HG02678 (cell line): ENCODE measurements around the gene SLC41A1.
"Not testable (repeated sequence)": the region's sequence is repeated elsewhere in the genome, so short reads cannot be mapped to it uniquely, and the experiment has no call there.

Experiments
- ATAC-seq: cut with Tn5 transposase; IDR thresholded peaks from one replicate; pipeline ENCODE4 v1.9.1; 2021; ENCODE audit warnings: mild to moderate bottlenecking, moderate library complexity; ENCODE audit not compliant: unreplicated experiment

SLC41A1 gene

DNA sequence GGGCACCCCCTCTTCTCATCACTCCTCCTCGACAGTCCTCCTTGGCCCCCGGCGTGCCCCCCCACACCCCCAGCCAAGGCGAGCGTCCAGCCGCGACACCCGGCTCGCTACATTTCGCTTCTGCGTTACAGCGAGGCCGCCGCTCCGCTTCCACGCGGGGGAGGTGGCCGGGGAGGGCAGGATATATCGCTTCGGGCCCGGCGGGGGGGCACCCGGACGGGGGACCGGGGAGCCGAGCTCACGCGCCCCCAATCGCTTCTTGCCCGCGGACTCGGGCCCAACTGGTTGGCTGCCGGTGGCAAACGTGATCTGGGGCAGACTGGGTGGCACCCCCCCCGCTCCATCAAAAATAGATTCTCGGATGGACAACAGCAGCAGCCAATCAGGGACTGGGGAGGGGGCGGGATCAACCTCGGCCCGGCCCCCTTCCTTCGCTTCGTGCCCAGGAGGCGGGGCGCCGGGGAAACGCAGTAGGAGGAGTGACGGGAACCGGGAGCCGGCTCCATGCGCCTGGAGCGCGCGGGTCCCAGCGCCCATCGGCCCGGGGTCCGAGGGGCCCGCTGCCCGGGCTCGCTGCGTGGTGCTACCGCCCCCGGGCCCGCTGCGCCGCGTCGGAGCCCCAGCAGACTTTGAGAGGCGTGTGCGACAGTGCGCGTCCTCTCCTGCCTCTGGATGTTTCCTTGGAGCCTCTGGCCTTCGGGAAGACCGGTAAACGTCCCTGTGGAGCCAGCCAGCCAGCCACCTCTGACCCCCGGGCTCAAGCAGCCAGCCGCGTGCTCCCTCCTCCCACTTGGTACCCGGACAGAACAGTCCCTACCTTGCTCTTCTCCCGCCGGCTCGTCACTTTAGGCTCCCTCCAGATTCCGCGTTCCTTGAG, at the start of gene SLC41A1:
Gene SLC41A1 (minus strand): TSS at position 321 of the 877 bp plus-strand sequence. CDS start 2,757 bp downstream, outside the sequence.
- ATAC-seq = peak; percentile 88

- ATAC-seq = no peak
Measured at GRCh38 chr1:205861540-205861939, 48.5 kb upstream of the SLC41A1 start.

GRCh38 chr1:205858141-205858961, 45.4 kb upstream of the SLC41A1 start:
- ATAC-seq = no peak

DNA sequence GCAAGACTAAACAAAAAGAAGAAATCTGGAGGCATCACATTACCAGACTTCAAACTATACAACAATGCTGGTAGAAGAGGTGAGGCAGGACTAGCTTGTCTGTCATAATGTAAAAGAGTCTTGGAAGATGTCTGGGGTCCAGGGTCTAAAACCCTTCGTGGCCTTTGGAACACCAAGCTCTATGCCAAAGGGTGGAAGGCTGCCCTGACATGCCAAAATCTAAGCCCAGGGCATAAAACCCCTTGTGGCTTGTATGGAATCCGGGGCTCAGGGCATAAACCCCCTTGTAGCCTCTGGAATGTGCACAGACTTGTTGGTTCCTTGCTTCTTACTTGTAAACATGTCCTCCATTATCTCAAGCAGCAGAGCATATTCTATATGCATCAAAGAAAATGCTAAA, 44.5 kb upstream of the SLC41A1 start:
- not testable (repeated sequence) for ATAC-seq

DNA sequence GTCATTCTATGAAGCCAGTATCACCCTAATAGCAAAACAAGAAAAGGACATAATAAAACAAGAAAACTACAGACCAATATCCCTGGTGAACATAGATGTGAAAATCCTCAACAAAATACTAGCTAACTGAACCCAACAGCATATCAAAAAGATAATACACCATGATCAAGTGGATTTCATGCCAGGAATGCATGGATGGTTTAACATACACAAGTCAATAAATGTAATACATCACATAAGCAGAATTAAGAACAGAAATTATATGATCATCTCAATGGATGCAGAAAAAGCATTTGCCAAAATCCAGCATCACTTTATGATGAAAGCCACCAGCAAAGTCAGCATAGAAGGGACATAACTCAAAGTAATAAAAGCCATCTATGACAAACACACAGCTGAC, 43.4 kb upstream of the SLC41A1 start:
- no peak for ATAC-seq

DNA sequence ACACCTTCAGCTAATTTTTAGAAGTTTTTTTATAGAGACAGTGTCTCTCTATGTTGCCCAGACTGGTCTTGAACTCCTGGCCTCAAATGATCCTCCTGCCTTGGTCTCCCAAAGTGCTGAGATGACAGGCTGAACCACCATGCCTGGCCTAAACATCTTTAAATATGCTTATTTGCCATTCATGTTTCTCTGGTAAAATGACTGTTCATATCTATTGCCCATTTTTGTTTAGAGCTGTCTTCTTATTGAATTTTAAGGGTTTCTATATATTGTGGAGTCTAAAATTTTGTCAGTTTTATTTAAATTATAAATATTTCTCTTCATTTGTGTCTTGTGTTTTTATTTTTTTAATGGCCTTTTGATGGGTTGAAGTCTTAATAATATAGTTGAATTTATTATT, 40.0 kb upstream of the SLC41A1 start:
- ATAC-seq = no peak

GRCh38 chr1:205851993-205852392, 39.0 kb upstream of the SLC41A1 start:
- ATAC-seq = no peak

DNA sequence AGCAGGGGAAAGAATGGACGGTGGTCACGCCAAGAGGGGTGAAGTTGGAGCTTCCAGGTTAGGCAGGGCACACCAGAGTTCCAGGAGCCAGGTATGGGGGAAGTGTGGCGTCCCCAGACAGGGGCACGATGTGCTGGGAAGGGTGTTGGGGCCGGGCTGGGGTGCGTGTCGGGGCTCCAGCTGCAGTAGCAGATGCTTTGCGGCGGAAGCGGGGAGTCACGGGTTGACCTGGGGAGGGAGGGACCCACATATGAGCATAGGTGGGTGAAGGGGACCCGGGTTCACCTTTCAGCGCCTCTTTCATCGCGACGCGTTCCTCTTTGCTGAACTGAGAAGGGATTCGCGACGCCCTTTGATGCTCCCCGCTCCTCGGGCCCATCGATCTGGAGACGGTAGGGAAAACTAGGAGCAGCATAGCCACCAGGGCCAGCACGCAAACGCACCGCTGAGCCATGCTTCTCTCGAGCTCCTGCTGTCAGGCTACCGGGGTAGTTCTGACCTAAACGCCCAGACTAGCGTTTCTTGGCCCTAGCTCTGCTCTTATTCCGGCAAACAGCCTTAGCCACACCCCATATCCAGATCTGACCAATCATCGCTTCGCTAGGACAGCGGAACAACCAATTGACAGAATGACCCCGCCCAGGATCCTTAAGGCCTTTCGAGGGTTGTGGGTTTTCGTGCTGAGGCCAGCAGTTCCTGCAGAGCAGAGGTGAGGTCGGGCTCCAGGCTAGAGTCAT, 36.8 kb upstream of the SLC41A1 start, which contains the start of gene PM20D1:
Gene PM20D1 (minus strand): TSS at position 514 of the 737 bp plus-strand sequence. CDS start 60 bp downstream, at position 454.
- ATAC-seq = peak; percentile 78

DNA sequence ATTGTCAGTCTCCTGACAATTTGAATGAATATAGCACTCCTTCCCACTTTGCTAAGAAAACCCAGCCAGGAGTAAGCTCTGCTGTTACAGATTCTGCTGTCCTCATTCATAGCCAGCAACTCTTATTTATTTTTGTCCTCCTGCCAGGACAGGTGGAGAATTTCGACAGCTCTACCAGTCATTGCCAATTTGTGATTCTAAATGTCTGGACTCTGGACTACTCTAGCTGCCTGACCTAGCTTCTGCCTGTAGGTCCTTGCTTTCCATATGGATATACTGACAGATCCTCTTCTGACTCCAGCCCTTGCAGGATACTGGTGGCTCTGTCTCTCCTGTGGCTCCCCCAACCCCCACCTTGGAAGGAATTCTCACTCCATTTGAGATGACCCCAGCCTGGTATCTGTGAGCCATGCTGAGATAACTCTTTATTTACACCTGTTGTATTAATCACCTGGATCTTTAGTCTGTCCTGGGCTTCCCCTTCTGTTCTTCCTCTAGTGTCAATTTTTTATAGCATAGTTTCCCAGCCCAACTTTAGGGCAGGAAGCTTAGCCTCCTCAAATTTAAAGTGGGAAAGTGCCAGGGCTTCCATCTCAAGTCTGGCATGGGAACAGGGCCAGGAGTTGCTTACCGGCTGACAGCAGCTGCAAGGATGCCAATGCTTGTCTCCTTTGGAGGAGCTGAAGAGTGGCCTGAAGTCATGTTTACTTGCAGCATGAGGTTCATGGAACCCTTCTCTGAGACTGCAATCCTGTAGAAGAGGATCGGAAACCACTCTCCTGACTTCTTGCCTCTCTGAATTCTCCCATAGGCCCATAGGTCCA, 30.2 kb upstream of the SLC41A1 start:
- no peak for ATAC-seq

GRCh38 chr1:205842229-205842628, 29.2 kb upstream of the SLC41A1 start:
- ATAC-seq = no peak

- no peak for ATAC-seq
Measured at GRCh38 chr1:205840146-205840923, 27.3 kb upstream of the SLC41A1 start.

DNA sequence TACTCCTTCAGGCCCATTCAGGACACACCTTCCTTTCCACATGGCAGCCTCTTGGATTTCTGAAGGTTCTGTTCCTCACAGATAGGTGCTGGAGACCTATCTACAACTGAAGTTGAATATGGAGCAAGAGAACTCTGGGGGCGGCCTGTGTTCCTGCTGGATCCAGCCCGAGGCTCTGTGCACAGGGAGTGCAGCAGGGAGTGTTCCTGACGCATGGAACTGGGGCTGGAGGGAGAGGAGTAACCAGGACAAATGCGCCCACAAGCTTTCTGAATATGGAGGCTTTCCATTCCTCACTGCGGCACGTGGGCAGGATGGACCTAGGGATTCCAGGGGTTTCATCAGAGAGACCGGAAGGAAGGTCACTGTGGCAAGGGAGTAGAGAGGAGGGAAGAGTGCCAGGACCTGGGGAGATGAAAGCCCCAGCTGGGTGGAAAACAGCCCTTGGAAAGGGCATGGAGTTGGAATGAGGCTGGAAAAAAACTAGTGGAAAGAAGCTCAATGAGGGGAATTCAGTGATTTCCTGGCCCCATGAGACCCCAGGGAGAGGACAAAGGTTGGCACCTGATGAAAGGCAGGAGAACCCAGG, 24.5 kb upstream of the SLC41A1 start:
- ATAC-seq = no peak

GRCh38 chr1:205834751-205835150, 21.8 kb upstream of the SLC41A1 start:
- no peak for ATAC-seq

DNA sequence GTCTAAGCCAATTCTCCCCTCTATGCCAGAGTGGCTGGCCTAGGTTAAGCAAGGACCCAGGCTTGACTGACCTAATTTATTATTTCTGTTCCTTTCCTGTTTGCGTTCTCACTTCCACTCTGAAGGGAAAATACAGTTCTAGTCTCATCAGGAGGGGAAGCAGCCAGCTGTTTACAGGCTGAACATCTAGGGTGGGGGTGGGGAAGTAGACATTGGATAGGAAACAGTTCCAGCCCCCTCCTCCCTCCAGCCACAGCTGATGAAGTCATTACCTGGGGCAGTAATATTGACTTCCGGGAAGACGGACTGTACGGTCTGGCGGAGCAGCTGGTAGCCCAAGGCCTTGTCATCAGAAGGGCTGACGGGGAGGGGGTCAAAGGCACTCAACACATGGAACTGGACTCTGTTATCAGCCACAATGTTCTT, 19.3 kb upstream of the SLC41A1 start:
- ATAC-seq = no peak

DNA sequence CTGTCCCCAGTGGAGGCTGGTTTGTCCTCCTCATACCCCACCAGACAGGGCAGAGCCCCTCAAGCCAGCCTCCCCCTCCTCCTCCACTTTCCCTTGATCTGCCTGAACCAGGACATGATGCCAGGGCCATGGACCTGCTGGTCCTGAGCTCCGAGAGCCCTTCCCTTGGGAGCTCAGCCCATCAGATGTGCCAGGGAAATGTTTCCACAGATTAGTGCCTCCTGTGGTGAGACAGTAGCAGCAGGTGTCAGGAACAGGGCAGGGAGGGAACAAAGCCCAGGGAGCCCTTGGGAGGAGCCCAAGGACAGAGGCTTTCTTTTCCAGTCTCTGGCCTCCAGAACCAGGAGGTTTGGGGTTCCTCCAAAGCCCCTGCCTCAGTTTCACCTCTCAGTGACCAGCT, 14.6 kb upstream of the SLC41A1 start:
- ATAC-seq = no peak

DNA sequence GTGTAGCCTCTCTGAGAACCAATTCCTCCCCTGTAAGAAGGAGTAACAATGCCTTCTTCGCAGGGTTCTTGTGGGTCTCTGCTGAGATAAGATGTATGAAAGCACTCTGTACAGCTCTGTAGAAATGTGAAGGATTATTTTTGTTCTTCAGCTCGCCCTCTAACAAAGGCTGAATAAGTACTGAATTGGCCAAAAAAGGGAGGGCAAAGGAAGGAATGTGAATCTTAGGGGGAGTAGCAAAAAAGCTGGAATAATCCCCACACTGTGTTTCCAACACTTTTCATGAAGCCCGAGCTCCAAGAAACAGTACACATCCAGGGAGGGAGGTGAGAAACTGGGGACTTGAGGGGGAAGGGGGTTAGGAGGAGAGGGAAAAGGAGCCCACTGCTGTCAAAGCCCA, 14.0 kb upstream of the SLC41A1 start:
- ATAC-seq = no peak

- ATAC-seq = no peak
Measured at GRCh38 chr1:205826016-205826806, 13.2 kb upstream of the SLC41A1 start.

DNA sequence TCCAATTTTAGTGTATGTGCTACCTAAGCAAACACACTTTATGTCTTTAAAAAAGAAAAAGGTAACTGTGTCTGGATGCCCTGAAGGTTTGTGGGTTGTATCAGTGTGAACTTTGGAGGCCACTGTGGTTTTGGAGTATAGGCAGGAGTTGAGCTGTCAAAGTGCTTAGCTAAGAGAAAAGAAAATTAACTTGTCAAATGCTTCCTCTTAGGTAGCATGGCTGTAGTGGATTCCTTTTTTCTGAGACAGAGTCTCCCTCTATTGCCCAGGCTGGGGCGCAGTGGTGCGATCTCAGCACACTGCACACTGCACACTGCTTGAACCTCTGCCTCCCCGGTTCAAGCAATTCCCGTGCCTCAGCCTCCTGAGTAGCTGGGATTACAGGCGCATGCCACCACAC, 11.2 kb upstream of the SLC41A1 start:
- ATAC-seq = no peak
